Colon (tissue), 2 donors: Measurements from ENCODE around the gene EPGN.
A peak's percentile ranks its signal among the peaks of the same experiment; 100 is the strongest.

Experiments used
- FAIRE-seq: peaks from 2 replicates; lab custom pipeline; 2012; peaks lifted over from hg19 to GRCh38; lab: Jason Lieb, UNC
- donor health status: control.
- donor health status: control.

Gene EPGN

GRCh38 chr4:74311696-74312313 lies 3.5 kb downstream of the EPGN start:
- no peak for FAIRE-seq

GRCh38 chr4:74314329-74314728 lies 6.1 kb downstream of the EPGN start:
- FAIRE-seq: no peak

- no peak for FAIRE-seq
These were observed 6.7 kb downstream of the EPGN start for GRCh38 chr4:74314944-74315343.

- FAIRE-seq: no peak
These were observed 7.1 kb downstream of the EPGN start for GRCh38 chr4:74315376-74315775.

- no peak for FAIRE-seq
These were observed 8.1 kb downstream of the EPGN start for GRCh38 chr4:74316397-74316796.

- no peak for FAIRE-seq
These were observed 9.5 kb downstream of the EPGN start for GRCh38 chr4:74317616-74318246.

- FAIRE-seq: no peak
These were observed 10.0 kb downstream of the EPGN start for GRCh38 chr4:74318276-74318675.

GRCh38 chr4:74319470-74319869 lies 11.2 kb downstream of the EPGN start:
- FAIRE-seq: no peak

GRCh38 chr4:74320559-74321118 lies 12.4 kb downstream of the EPGN start:
- FAIRE-seq: no peak

GRCh38 chr4:74322301-74322700 lies 14.0 kb downstream of the EPGN start:
- no peak for FAIRE-seq

- no peak for FAIRE-seq
These were observed 15.4 kb downstream of the EPGN start for GRCh38 chr4:74323663-74324062.

GRCh38 chr4:74324262-74324661 lies 16.0 kb downstream of the EPGN start:
- FAIRE-seq: no peak

GRCh38 chr4:74325886-74326285 lies 17.6 kb downstream of the EPGN start:
- FAIRE-seq: no peak

GRCh38 chr4:74327762-74328161 lies 19.5 kb downstream of the EPGN start:
- FAIRE-seq: no peak

GRCh38 chr4:74328501-74328900 lies 20.2 kb downstream of the EPGN start:
- no peak for FAIRE-seq

- peak; percentile 10 for FAIRE-seq
These were observed 21.0 kb downstream of the EPGN start for GRCh38 chr4:74329307-74329706.

- no peak for FAIRE-seq
These were observed 22.1 kb downstream of the EPGN start for GRCh38 chr4:74330295-74330750.

- FAIRE-seq: no peak
These were observed 23.0 kb downstream of the EPGN start for GRCh38 chr4:74331252-74331651.

- FAIRE-seq: no peak
These were observed 23.7 kb downstream of the EPGN start for GRCh38 chr4:74331944-74332343.

GRCh38 chr4:74334636-74335035 lies 26.4 kb downstream of the EPGN start:
- FAIRE-seq: no peak

- no peak for FAIRE-seq
These were observed 27.2 kb downstream of the EPGN start for GRCh38 chr4:74335341-74336021.

- FAIRE-seq: peak; percentile 14
These were observed 30.6 kb downstream of the EPGN start for GRCh38 chr4:74338792-74339333.

- FAIRE-seq: no peak
These were observed 31.2 kb downstream of the EPGN start for GRCh38 chr4:74339501-74339900.
